PC-3 (cell line): ENCODE measurements around the gene L3MBTL4. TPM values are rescaled to one million over a fixed set of nuclear protein-coding genes. Genes with fewer than 3 reads are reported as not detected.

ENCODE experiments used
- ATAC-seq: fragments of 200-7000 bp; cut with Tn5 transposase; 2 replicates; pipeline ENCODE4 v1.9.1; 2020; ENCODE audit warnings: mild to moderate bottlenecking, moderate library complexity
- BruUV-seq: library from RNA; stranded (reverse); fragments of 400-500 nt; replicated peaks from 2 replicates; lab custom pipeline; 2021; lab: Mats Ljungman, UMichigan
- CTCF ChIA-PET: fragments of 300-600 bp; sonication (Branson Sonifier 250); formaldehyde crosslinking; loops from one replicate; lab custom pipeline; 2022; ENCODE audit warnings: antibody characterized with exemption; lab: Charles Lee
- POLR2A ChIA-PET: fragments of 300-600 bp; sonication (Branson Sonifier 250); formaldehyde crosslinking; loops from one replicate; lab custom pipeline; 2022; ENCODE audit warnings: antibody characterized with exemption; ENCODE audit not compliant: unreplicated experiment; lab: Charles Lee
- DNase-seq: peaks from one replicate; pipeline ENCODE4 v3.0.0-alpha.2; 2015
- H2AFZ ChIP-seq: fragments of 300-600 bp; sonication (generic); 2 replicates; pipeline ENCODE4 v1.6.0; 2016; ENCODE audit warnings: antibody characterized with exemption, low read length
- H3F3A ChIP-seq: fragments of 300-600 bp; sonication (generic); one replicate; pipeline ENCODE4 v1.6.0; 2017; ENCODE audit warnings: antibody characterized with exemption, low read length, control low read depth, mild to moderate bottlenecking; ENCODE audit not compliant: unreplicated experiment
- H3K27ac ChIP-seq: fragments of 300-600 bp; sonication (generic); 2 replicates; pipeline ENCODE4 v1.5.1; 2016; ENCODE audit warnings: mild to moderate bottlenecking, low read length
- H3K27me3 ChIP-seq: fragments of 300-600 bp; sonication (generic); 2 replicates; pipeline ENCODE4 v1.6.1; 2016; ENCODE audit warnings: low read length, mixed read lengths
- H3K36me3 ChIP-seq: fragments of 300-600 bp; sonication (generic); 2 replicates; pipeline ENCODE4 v1.6.1; 2016; ENCODE audit warnings: low read depth, mixed run types, low read length, mixed read lengths
- H3K4me1 ChIP-seq: fragments of 300-600 bp; sonication (generic); 2 replicates; pipeline ENCODE4 v1.5.1; 2016; ENCODE audit warnings: low read length; ENCODE audit not compliant: insufficient read depth
- H3K4me2 ChIP-seq: fragments of 300-600 bp; sonication (generic); 2 replicates; pipeline ENCODE4 v1.6.0; 2016; ENCODE audit warnings: low read length
- H3K4me3 ChIP-seq: fragments of 300-600 bp; sonication (generic); 2 replicates; pipeline ENCODE4 v1.5.1; 2016; ENCODE audit warnings: mild to moderate bottlenecking, low read length, mixed read lengths
- H3K79me2 ChIP-seq: fragments of 300-600 bp; sonication (generic); 2 replicates; pipeline ENCODE4 v1.6.1; 2017; ENCODE audit warnings: low read length, mixed read lengths
- H3K9ac ChIP-seq: fragments of 300-600 bp; sonication (generic); 2 replicates; pipeline ENCODE4 v1.6.0; 2016; ENCODE audit warnings: mild to moderate bottlenecking, low read length
- H3K9me2 ChIP-seq: fragments of 300-600 bp; sonication (generic); replicated peaks from 2 replicates; pipeline ENCODE4 v1.6.1; 2016; ENCODE audit warnings: mixed run types, low read length, mixed read lengths
- H3K9me3 ChIP-seq: fragments of 300-600 bp; sonication (generic); 2 replicates; pipeline ENCODE4 v1.6.1; 2016; ENCODE audit warnings: low read length, mixed read lengths
- H4K20me1 ChIP-seq: fragments of 300-600 bp; sonication (generic); 2 replicates; pipeline ENCODE4 v1.6.1; 2016; ENCODE audit warnings: low read length, mixed read lengths
- EZH2 ChIP-seq: fragments of 300-600 bp; sonication (generic); IDR thresholded peaks from one replicate; pipeline ENCODE4 v1.6.1; 2017; ENCODE audit warnings: antibody characterized with exemption, mild to moderate bottlenecking, low read length; ENCODE audit not compliant: unreplicated experiment
- EZH2phosphoT487 ChIP-seq: fragments of 300-600 bp; sonication (generic); IDR thresholded peaks from 2 replicates; pipeline ENCODE4 v1.6.1; 2018; ENCODE audit warnings: mild to moderate bottlenecking, antibody characterized with exemption, low read length, borderline replicate concordance
- intact Hi-C: fragments of 100-400 bp; cut with micrococcal nuclease; formaldehyde crosslinking; loops from 2 replicates; pipeline ENCODE4 v1.9.0; 2023
- total RNA-seq: library from RNA; depleted of rRNA; stranded (reverse); fragments of >200 nt; gene quantifications from 2 replicates; pipeline ENCODE4 v1.2.3, GENCODE V29; 2014
- TF ChIP-seq, protein P1 (sequence below): fragments of 300-600 bp; sonication (generic); conservative IDR thresholded peaks from 2 replicates; pipeline ENCODE4 v1.5.1; 2017; ENCODE audit warnings: antibody characterized with exemption, low read depth, mild to moderate bottlenecking, low read length

Gene L3MBTL4
- total RNA-seq, 1 experiment from 2014 or later: 0.47 TPM

DNA sequence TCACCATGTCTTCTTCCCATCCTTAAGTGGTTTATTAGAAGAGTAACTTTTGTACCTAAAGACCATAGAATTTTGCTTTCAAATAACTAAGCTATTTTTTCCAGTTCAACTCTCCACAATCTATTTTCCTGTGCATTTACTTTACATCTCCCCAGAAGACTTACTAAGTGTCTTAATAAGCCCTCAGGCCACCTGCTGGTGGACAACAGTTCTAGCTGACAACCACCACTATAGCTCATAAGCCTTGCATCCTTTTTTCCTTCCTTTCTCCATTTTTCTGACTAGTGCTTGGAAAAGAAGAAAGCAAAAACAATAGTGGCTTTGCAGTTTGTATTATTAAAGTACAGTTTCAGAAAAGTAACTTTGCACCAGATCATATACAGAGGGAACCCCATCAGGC lies 369.9 kb downstream of the L3MBTL4 start:
- intact Hi-C loops: no loop called here
- H3K27ac ChIP-seq: no peak overlapping the region
- ATAC-seq (no peak), DNase-seq (no peak)
- H3K4me2 ChIP-seq: no peak overlapping the region
- no peaks in the 10 kb centered on the region for H3K9me2 ChIP-seq
- no peaks in the 10 kb centered on the region for H3K79me2 ChIP-seq
- no peaks in the 10 kb centered on the region for H3K36me3 ChIP-seq
- ChIA-PET POLR2A (no interaction called here), CTCF (interaction anchor here (0.5 to 0.6 kb wide), 2 partner anchors 26 to 177 kb away, joined by 4 to 5 read pairs; no protein-coding TSS in a partner anchor)
- no peaks in the 10 kb centered on the region for H3K9me3 ChIP-seq
- BruUV-seq: no TSS peak
- no peaks in the 10 kb centered on the region for H3K4me1 ChIP-seq
- no peak overlapping the region for H3K4me3 ChIP-seq
- no peaks in the 10 kb centered on the region for H4K20me1 ChIP-seq
- H3K9ac ChIP-seq: no peak overlapping the region
- no peak overlapping the region for H2AFZ ChIP-seq
- no peaks in the 10 kb centered on the region for H3K27me3 ChIP-seq
- no peaks in the 10 kb centered on the region for H3F3A ChIP-seq
- TF ChIP-seq, protein P1, sequence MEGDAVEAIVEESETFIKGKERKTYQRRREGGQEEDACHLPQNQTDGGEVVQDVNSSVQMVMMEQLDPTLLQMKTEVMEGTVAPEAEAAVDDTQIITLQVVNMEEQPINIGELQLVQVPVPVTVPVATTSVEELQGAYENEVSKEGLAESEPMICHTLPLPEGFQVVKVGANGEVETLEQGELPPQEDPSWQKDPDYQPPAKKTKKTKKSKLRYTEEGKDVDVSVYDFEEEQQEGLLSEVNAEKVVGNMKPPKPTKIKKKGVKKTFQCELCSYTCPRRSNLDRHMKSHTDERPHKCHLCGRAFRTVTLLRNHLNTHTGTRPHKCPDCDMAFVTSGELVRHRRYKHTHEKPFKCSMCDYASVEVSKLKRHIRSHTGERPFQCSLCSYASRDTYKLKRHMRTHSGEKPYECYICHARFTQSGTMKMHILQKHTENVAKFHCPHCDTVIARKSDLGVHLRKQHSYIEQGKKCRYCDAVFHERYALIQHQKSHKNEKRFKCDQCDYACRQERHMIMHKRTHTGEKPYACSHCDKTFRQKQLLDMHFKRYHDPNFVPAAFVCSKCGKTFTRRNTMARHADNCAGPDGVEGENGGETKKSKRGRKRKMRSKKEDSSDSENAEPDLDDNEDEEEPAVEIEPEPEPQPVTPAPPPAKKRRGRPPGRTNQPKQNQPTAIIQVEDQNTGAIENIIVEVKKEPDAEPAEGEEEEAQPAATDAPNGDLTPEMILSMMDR: peak; percentile 43
- TF ChIP-seq EZH2phosphoT487 (no peak), EZH2 (no peak)

DNA sequence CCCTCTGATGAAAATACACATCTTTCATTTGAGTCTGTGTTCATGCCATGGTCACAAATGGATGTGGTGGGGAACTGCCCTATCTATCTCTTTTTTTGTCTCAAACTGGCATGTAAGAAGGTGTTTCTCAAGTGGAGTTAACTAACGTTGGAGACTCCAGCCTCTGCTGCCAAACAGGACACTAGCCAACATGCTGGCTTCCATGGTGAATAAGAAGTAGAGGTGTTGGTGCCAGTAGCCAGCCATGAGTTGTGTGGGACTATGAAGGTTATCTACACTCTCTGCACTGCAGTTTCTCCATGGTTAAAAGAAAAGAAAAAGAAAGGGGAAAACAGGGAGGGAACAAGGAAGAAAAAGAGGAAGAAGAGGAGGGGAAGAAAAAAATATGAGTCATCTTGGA lies 370.4 kb downstream of the L3MBTL4 start:
- Histone ChIP-seq H3K36me3 (no peaks in the 10 kb centered on the region), H3K9me2 (no peaks in the 10 kb centered on the region), H3K27ac (no peak overlapping the region), H3K9ac (no peak overlapping the region), H3K4me3 (no peak overlapping the region), H3K4me1 (no peaks in the 10 kb centered on the region), H3K4me2 (no peak overlapping the region), H3K79me2 (no peaks in the 10 kb centered on the region), H3F3A (no peaks in the 10 kb centered on the region), H4K20me1 (no peaks in the 10 kb centered on the region), H3K27me3 (no peaks in the 10 kb centered on the region), H2AFZ (no peak overlapping the region), H3K9me3 (no peaks in the 10 kb centered on the region)
- BruUV-seq: no TSS peak
- intact Hi-C loops: no loop called here
- ChIA-PET CTCF (interaction anchor here (0.5 to 0.6 kb wide), 2 partner anchors 27 to 176 kb away, joined by 4 to 5 read pairs; no protein-coding TSS in a partner anchor), POLR2A (no interaction called here)
- TF ChIP-seq, protein P1: no peak
- no peak for TF ChIP-seq EZH2
- TF ChIP-seq EZH2phosphoT487: no peak
- ATAC-seq (no peak), DNase-seq (no peak)

DNA sequence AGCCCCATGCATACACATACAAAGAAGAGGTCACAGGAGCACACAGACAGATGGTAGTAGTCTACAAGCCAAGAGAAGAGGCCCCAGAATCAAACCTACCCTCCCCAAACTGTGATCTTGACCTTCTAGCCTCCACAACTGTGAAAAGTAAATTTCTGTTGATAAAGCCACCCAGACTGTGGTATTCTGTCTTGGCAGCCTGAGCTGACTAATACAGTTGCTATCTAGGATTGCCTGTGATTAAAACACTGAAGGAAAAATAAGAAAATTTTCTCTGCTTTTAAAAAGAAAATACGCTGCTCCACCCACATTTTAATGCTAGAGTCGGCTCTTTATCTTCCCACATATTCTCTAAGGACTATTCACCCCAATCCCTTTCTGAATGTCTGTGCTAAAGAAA lies 375.7 kb downstream of the L3MBTL4 start:
- POLR2A ChIA-PET: no interaction called here
- Histone ChIP-seq H3K9ac (no peak overlapping the region), H3K4me3 (no peak overlapping the region), H3K4me2 (no peak overlapping the region), H3K36me3 (no peaks in the 10 kb centered on the region), H3K9me3 (peaks cover 4% of the 10 kb centered on the region; the same call in 1 of the 2 replicates), H3K27me3 (no peaks in the 10 kb centered on the region), H3K9me2 (no peaks in the 10 kb centered on the region), H3F3A (no peaks in the 10 kb centered on the region), H3K27ac (no peak overlapping the region), H2AFZ (no peak overlapping the region), H4K20me1 (no peaks in the 10 kb centered on the region), H3K4me1 (no peaks in the 10 kb centered on the region), H3K79me2 (no peaks in the 10 kb centered on the region)
- BruUV-seq: no TSS peak
- CTCF ChIA-PET: no interaction called here
- TF ChIP-seq EZH2 (no peak), EZH2phosphoT487 (no peak)
- TF ChIP-seq, protein P1: no peak
- no peak for ATAC-seq
- DNase-seq: no peak
- intact Hi-C loops: no loop called here
